ENCODE data around the gene AIFM1.

The AIFM1 gene

GRCh38 chrX:130165703-130166502 lies at the start of gene AIFM1:
Gene AIFM1 (minus strand): TSS chrX:130165841. CDS start chrX:130165656, 185 bp downstream.
- TF ChIP-seq CTCF (IDR thresholded peaks at IDR 0.05; ENCODE audit: low read depth, low read length, missing control alignments) = no peak
- DNase-seq (ENCODE audit: extremely low read depth, low read depth) = peak; percentile 83
- peak within 1 kb of the TSS; percentile 56 for H3K4me3 ChIP-seq (replicated peaks; ENCODE audit: low read depth, low read length)

DNA sequence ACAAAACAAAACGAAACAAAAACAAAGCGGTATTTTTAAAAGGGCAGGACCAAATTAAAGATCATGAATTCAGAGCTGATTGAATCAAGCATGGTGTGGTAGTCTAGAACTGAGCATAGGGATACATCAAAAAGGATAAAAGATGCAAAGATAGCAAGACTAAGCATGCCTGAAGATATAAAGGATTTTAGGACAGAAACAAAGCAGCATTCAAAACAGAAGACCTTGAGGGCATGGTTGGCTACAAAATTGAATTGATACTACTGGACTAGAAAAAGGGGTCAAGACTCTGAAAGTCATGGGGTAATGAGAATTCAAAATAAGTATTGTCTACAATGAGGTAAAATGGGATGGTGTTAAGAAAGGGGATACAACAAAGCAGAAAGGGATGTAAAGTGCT lies 47.7 kb upstream of the AIFM1 start:
- DNase-seq (ENCODE audit: extremely low read depth, low read depth) = no peak

DNA sequence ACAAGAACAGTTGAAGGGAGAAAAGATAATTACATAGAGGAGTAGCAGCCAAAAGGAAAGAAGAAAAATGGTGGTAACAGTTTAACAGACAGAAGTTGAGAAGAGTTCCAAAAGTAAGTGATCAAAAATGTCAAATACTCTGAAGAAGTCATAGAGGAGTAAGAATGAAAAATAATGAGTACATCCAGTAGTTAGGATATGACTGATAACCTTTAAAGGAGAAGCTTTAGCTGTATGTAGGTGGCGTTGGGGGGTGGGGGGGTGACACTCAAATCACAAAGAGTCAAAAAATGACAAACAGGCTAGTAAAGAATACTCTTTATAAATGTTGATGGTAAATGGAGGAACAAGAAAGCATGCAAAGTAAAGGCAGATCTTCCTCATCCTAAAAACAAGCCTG lies 46.7 kb upstream of the AIFM1 start:
- H3K4me3 ChIP-seq (replicated peaks; ENCODE audit: low read depth, low read length) = no peak overlapping the region
- no peak for TF ChIP-seq CTCF (IDR thresholded peaks at IDR 0.05; ENCODE audit: low read depth, low read length, missing control alignments)
- no peak for DNase-seq (ENCODE audit: extremely low read depth, low read depth)

More for the DNA sequence above, 47.7 kb upstream of the AIFM1 start:
- no peak for TF ChIP-seq CTCF (IDR thresholded peaks at IDR 0.05; ENCODE audit: low read depth, low read length, missing control alignments)
- H3K4me3 ChIP-seq (replicated peaks; ENCODE audit: low read depth, low read length) = no peak overlapping the region

GRCh38 chrX:130211415-130212186 lies 46.0 kb upstream of the AIFM1 start:
- DNase-seq (ENCODE audit: extremely low read depth, low read depth) = no peak
- TF ChIP-seq CTCF (IDR thresholded peaks at IDR 0.05; ENCODE audit: low read depth, low read length, missing control alignments) = no peak
- no peak overlapping the region for H3K4me3 ChIP-seq (replicated peaks; ENCODE audit: low read depth, low read length)

- H3K4me3 ChIP-seq (replicated peaks; ENCODE audit: low read depth, low read length) = no peak overlapping the region
- TF ChIP-seq CTCF (IDR thresholded peaks at IDR 0.05; ENCODE audit: low read depth, low read length, missing control alignments) = no peak
- no peak for DNase-seq (ENCODE audit: extremely low read depth, low read depth)
Measured at GRCh38 chrX:130204647-130205046, 39.0 kb upstream of the AIFM1 start.

GRCh38 chrX:130197464-130197863 lies 31.8 kb upstream of the AIFM1 start:
- no peak for DNase-seq (ENCODE audit: extremely low read depth, low read depth)
- H3K4me3 ChIP-seq (replicated peaks; ENCODE audit: low read depth, low read length) = no peak overlapping the region
- TF ChIP-seq CTCF (IDR thresholded peaks at IDR 0.05; ENCODE audit: low read depth, low read length, missing control alignments) = no peak

Measured in HFF-Myc (cell line).